Ovary (tissue), 3 donors: ENCODE results near the gene ASCC3.

Experiments used
- CTCF ChIP-seq, 3 donors: fragments of 450-650 bp in 2 of 3; fragments of 200-600 bp in 1 of 3; IDR thresholded peaks; one replicate each; pipeline versions ENCODE4 v1.5.1 to v1.8.0; 2016 to 2022; ENCODE audit warnings: antibody characterized with exemption in 3 of 3, mild to moderate bottlenecking in 1 of 3
- POLR2A ChIP-seq: fragments of 450-650 bp; IDR thresholded peaks from one replicate; pipeline ENCODE4 v1.6.1; 2017; ENCODE audit warnings: antibody characterized with exemption, mild to moderate bottlenecking, moderate library complexity
- donor health status: DM: no; HTN: no; CAD: no.

DNA sequence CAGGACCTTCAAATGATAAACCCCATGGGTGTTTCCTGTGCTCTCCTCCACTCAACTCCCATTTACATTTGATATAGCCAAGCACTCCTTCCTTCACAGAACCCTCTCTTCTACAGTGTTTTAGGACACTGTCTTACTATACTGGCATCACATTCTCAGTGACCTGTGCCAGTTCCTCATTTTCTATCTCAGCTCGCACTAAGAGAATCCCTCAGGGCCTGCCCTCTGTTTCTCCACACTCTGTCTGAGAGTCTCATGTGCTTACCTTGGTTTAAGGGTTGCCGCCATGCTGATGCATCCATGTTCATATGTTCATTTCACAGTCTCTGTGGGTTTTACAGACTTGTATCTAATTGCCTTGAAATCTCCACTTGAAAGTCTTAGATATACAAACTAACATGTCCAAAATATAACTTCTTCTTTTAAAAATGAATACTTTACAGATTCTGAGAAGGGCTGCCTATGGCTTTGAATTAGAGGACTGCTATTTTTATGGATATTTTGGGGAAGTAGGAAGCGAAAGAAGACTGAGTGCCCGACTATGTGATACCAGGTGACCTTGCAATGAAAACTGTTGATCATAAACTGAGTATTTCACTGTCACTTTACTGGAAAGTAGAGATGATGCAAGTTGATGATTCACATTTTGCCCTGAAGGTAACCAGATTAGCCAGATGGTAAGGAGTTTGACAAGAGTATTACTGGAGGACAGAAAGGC lies 263.3 kb downstream of the ASCC3 start:
- no peak for TF ChIP-seq CTCF (IDR thresholded peaks at IDR 0.05)
- no peak for TF ChIP-seq POLR2A
